Mononuclear cell (primary cell): Measurements from ENCODE around the gene ZBTB49. TPM values are rescaled to one million over a fixed set of nuclear protein-coding genes. Genes with fewer than 3 reads are reported as not detected.
"Not testable (repeated sequence)": the region's sequence is repeated elsewhere in the genome, so short reads cannot be mapped to it uniquely, and the experiment has no call there.

ENCODE experiments used
- H3K27me3 ChIP-seq: 2 replicates; pipeline ENCODE4 v1.6.0; 2011; ENCODE audit warnings: low read length, control low read depth; ENCODE audit not compliant: insufficient read depth
- H3K4me1 ChIP-seq: 2 replicates; pipeline ENCODE4 v1.5.1; 2011; ENCODE audit warnings: mild to moderate bottlenecking, low read length, control low read depth; ENCODE audit not compliant: insufficient read depth
- H3K4me3 ChIP-seq: 2 replicates; pipeline ENCODE4 v1.5.1; 2011; ENCODE audit warnings: mild to moderate bottlenecking, low read length, moderate library complexity
- H3K9me3 ChIP-seq: 2 replicates; pipeline ENCODE4 v1.5.1; 2011; ENCODE audit warnings: low read depth, mild to moderate bottlenecking, control low read depth, low read length
- total RNA-seq: library from RNA; depleted of rRNA; stranded (reverse); fragments of >200 nt; gene quantifications from one replicate; pipeline ENCODE4 v1.2.3, GENCODE V29; 2012

The ZBTB49 gene
- total RNA-seq, 1 donor: 19.1 TPM

DNA sequence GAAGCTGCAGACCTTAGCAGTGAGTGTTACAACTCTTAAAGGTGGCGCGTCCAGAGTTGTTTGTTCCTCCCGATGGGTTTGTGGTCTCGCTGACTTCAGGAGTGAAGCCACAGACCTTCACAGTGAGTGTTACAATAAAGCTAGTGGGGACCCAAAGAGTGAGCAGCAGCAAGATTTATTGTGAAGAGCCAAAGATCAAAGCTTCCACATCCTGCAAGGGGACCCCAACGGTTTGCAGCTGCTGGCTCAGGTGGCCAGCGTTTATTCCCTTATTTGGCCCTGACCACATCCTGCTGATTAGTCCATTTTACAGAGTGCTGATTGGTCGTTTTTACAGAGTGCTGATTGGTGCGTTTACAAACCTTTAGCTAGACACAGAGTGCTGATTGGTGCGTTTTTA is 58.5 kb downstream of the ZBTB49 start:
- not testable (repeated sequence) for H3K4me3 ChIP-seq, H3K9me3 ChIP-seq, H3K27me3 ChIP-seq, H3K4me1 ChIP-seq

DNA sequence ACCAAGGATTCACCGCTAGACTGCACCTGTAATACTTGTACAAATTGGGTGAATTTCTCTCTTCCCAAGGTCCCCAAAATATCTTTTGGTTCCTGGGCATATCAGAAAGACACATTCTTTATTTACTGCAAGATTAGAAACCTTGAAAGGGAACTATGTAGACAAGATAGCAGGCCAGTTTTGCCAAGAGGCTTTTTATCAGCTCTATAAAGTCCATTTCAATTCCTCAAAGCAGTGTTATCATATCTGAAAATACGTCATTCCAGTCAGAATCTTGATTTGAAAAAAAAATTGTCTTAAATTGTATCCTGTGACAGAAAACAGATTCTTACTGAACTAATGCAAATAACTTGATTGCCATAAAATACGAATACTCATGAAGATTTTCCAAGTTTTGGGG is 59.8 kb downstream of the ZBTB49 start:
- H3K27me3 ChIP-seq: no peaks in the 10 kb centered on the region
- H3K4me3 ChIP-seq: no peak overlapping the region
- H3K9me3 ChIP-seq: no peaks in the 10 kb centered on the region
- no peaks in the 10 kb centered on the region for H3K4me1 ChIP-seq

DNA sequence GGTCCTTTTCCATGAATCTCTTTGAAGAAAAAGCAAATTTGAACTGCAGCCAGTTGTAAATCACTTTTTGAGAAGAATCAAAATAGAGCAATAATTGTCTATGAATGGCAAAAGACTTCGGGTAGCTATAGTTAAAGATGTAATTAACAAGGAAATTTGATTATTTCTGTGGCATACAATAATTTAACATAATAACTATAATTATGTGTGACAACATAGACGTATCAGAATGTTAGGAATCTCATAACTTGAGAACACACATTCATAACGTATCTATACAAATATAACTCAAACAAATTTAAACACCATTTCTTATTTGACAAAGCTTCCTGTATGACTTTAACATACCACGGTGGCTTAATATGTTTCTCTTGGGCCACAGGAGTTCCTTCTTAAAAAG is 60.9 kb downstream of the ZBTB49 start:
- no peak overlapping the region for H3K4me3 ChIP-seq
- no peaks in the 10 kb centered on the region for H3K27me3 ChIP-seq
- no peaks in the 10 kb centered on the region for H3K9me3 ChIP-seq
- no peaks in the 10 kb centered on the region for H3K4me1 ChIP-seq

DNA sequence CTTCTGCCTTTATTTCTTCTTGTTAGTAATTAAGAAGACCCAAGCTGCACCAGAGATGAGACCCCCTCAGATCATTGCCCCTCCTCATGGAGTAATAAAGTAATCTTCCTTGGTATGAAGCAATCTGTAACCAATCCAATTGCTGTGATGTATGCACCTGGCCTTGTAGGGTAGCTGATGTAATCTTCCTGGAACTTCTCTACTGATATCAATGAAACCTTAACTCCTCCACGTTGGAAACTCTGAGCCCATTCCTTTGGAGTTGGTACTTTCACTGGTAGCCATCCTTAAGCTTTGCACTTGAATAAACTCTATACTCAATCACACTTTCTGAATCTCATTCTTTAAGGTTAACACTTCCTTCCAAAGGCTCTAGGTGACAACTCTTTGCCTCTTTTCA is 65.3 kb downstream of the ZBTB49 start:
- Histone ChIP-seq H3K9me3 (no peaks in the 10 kb centered on the region), H3K4me1 (no peaks in the 10 kb centered on the region), H3K4me3 (no peak overlapping the region), H3K27me3 (no peaks in the 10 kb centered on the region)

DNA sequence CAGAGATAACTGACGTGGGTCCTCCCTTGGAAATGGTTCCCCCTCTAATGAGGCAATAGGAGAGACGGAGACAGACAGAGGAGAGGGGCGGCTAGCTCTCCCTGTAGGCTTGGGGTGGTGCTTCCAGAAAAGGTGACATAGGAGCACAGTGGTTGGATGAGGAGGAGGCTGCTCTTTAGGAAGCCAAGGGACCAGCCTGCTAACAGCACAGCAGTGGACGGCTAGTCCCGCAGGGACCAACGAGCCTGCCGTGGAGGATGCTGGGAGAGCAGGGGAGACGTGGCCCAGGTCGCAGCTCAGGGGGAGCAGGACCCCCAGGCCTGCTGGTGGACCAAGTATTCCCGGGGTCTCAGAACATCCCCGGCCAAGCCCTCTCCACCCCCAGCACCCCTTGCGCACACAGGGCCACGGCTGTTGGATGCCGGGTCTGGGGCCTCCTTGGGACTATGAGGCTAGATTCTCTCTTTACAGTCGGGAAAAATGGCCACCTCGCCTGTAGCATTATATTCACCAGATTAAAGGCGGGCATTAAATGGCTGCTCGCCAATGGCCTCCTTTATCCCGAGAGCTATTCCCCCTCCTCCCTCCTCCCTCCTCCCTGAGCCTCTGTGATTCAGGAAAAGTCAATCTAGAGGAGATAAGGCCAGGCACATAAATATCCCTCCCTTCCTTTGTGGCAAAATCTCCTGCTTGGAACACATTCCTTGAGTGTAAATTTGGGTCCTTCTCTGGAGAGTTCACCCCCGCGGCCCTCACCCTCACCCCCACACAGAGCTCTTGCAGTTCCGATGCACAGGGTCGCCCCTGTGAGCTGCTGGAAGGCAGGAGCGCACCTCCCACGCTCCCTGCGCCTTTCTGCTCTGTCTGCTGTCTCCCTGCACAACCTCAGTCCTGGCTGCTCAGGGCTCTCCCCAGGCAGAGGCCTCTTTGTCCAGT is 66.3 kb downstream of the ZBTB49 start:
- H3K27me3 ChIP-seq: no peaks in the 10 kb centered on the region
- no peaks in the 10 kb centered on the region for H3K4me1 ChIP-seq
- H3K4me3 ChIP-seq: no peak overlapping the region
- no peaks in the 10 kb centered on the region for H3K9me3 ChIP-seq

DNA sequence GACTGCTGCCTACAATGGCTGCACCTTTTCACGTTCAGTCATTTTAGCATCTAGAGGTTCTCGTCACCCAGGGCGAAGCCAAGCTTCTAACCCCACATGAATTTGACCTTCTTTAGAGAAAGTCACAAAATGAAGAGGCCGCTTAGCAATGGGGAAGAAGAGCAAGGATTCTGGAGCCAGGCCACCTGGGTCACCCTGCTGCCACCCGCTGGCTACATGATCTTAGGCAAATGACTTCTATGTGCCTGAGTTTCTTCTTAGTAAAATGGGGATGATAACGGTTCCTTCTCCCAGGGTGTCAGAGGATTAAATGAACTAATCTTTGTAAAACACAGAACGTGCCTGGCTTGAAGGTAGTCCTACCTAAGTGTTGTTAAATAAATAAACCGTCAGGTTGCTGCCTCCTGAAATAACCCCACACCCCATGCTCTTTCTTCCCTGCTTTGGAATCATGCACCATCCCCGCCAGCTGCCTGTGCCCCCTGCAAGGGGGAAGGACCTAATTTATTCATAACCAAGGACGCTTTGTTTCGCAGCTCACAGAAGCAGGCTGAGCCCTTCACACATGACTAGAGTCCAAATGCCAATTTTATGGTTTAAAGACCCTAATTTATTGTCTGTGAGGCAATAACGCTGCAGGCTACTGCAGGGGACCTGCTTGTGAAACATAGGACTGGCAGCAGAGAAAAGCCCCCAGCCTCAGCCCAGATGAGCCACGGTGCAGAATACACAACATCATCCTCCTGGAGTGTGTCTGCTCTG is 68.2 kb downstream of the ZBTB49 start:
- no peak overlapping the region for H3K4me3 ChIP-seq

DNA sequence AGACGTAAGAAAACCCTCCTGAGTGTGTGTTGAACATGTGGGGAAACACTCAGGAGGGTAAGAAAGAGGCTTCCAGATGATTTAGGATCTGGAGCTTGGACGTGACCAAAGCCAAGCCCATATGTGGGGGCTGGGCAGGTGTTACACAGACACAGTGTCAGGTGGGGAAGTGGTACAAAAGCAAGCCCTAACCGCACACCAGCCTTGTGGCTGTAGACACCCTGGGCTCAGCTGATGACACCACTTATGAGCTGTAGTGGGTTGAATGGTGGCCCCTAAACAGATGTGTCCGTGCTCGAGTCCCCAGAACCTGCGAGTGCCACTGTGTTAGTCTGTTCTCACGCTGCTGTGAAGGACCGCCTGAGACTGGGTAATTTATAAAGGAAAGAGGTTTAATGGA is 71.8 kb downstream of the ZBTB49 start:
- H3K4me3 ChIP-seq: no peak overlapping the region
- no peaks in the 10 kb centered on the region for H3K9me3 ChIP-seq
- no peaks in the 10 kb centered on the region for H3K27me3 ChIP-seq
- no peaks in the 10 kb centered on the region for H3K4me1 ChIP-seq

More for the DNA sequence above, 68.2 kb downstream of the ZBTB49 start:
- Histone ChIP-seq H3K27me3 (no peaks in the 10 kb centered on the region), H3K4me1 (no peaks in the 10 kb centered on the region), H3K9me3 (no peaks in the 10 kb centered on the region)

DNA sequence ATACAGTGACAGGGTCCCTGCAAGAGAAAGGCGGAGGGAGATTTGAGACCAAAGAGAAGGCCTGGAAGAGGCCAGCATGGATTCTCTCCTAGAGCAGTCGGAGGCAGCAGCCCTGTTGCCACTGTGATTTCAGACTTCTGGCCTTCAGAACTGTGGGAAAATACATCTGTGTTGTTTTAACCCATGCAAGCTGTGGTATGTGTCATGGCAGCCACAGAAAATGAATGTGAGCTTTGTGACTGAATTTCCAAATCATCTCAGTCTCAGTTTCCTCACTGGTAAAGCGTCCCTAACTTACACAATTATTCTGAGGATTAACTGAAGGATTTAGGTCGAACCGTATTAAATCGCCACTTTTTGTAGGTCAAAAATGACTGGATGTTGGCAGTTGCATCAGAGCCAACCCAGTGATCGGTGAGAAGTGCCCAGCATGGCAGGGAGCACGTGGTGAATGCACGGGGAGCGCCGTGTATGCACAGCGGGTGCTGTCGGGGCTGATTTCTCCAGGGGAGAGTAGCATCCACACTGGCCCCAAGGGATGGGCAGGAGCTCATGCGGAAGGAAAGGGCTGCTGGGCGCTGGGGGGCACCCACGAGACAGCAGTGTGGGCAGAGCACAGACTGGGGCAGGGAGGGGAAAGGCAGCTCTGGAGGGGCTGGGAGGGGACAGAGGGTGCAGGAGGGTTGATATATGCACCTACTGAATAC is 73.1 kb downstream of the ZBTB49 start:
- Histone ChIP-seq H3K4me1 (no peaks in the 10 kb centered on the region), H3K9me3 (no peaks in the 10 kb centered on the region), H3K27me3 (no peaks in the 10 kb centered on the region), H3K4me3 (no peak overlapping the region)

DNA sequence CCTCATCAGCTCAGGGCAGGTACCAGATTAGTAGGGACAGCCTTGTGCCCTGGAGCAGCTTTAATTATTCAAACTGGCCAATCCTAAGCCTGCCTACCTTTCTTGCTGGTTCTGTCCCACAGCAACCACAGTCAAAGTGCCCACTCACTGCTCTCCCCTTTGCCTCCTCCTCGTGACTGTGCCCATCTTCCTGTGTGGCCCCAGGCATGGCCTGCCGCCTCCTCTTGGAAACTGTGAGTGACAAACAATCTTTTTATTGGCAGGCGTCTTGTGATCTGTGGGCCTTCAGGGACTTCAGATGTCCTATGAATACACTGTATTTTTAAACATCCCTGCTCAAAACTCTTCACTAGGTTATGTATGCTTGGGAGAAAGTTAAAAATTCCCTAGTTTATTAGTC is 74.0 kb downstream of the ZBTB49 start:
- H3K4me1 ChIP-seq: no peaks in the 10 kb centered on the region
- H3K27me3 ChIP-seq: no peaks in the 10 kb centered on the region
- no peaks in the 10 kb centered on the region for H3K9me3 ChIP-seq
- no peak overlapping the region for H3K4me3 ChIP-seq

DNA sequence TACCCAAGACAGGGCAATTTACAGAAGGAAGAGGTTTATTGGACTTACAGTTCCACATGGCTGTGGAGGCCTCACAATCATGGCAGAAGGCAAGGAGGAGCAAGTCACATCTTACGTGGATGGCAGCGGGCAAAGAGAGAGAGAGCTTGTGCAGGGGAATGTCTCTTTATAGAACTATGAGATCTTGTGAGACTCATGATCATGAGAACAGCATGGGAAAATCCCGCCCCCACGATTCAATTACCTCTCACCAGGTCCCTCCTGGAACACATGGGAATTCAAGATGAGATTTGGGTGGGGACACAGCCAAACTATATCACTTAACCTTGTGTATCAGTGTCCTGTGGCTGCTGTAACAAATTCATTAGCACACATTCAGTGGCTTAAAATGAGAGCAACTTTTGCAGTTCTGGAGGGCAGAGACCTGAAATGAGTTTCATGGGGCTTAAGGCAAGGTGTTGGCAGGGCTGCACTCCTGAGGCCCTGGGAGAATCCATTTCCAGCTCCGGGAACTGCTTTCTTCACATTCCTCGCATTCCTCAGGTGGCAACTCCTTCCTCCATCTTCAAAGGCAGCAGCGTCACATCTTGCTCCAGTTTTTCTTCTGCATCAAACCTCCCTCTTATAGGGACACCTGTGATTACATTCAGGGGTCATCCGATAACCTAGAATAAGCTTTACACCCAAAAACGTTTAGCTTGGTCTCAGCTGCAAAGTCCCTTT is 74.6 kb downstream of the ZBTB49 start:
- no peaks in the 10 kb centered on the region for H3K27me3 ChIP-seq
- no peaks in the 10 kb centered on the region for H3K4me1 ChIP-seq

DNA sequence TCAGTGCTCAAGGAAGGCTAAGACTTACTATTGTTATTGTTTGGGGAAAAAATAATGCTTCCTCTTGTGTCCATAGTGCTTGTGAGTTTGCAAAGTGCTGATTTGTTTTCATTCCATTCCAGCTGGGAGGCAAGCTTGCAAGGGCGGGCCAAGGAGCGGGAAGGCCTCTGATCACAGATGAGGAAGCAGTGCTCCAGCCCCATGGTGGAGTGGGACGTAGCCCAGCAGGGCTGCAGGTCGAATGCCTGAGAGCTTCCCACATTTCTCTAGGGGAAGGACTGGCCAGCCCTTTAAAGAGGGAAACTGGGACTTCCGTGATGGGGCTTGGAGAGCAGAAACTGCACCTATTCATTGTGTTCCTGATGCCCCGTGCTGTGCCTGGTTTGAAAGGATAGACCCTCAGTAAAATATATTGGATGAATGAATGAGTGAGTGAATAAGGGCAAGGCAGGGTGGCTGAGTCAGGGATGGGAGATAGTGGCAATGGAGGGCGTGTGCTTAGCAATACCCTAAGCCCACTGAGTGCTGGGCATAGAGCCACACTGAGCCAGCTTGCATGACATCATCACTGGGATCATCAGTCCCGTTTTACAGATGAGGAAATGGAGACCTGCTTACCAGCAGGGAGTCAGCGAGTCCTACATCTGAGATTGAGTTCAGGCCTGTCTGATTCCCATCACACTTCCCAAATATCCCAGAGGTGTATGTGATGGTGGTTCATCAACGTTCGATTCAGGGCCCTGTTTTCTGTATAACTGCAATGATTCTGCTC is 78.9 kb downstream of the ZBTB49 start:
- no peak overlapping the region for H3K4me3 ChIP-seq
- no peaks in the 10 kb centered on the region for H3K9me3 ChIP-seq
- no peaks in the 10 kb centered on the region for H3K27me3 ChIP-seq
- no peaks in the 10 kb centered on the region for H3K4me1 ChIP-seq

More for the DNA sequence above, 74.6 kb downstream of the ZBTB49 start:
- H3K4me3 ChIP-seq: no peak overlapping the region
- H3K9me3 ChIP-seq: no peaks in the 10 kb centered on the region
